Measurements from ENCODE around the gene REXO1.

The REXO1 gene

GRCh38 chr19:1859331-1859781 is 11.1 kb upstream of the REXO1 start:
- DNase-seq = no peak

- DNase-seq = no peak
Measured at GRCh38 chr19:1858412-1859081, 10.3 kb upstream of the REXO1 start.

- no peak for DNase-seq
Measured at GRCh38 chr19:1857648-1858326, 9.5 kb upstream of the REXO1 start.

GRCh38 chr19:1856698-1857603 is 8.7 kb upstream of the REXO1 start:
- DNase-seq = peak; percentile 46

- DNase-seq = no peak
Measured at GRCh38 chr19:1856345-1856697, 8.0 kb upstream of the REXO1 start.

- DNase-seq = peak; percentile 39
Measured at GRCh38 chr19:1855828-1856255, 7.6 kb upstream of the REXO1 start.

- peak; percentile 92 for DNase-seq
Measured at GRCh38 chr19:1855040-1855827, 7.0 kb upstream of the REXO1 start.

- no peak for DNase-seq
Measured at GRCh38 chr19:1854542-1855039, 6.3 kb upstream of the REXO1 start.

- no peak for DNase-seq
Measured at GRCh38 chr19:1854039-1854541, 5.8 kb upstream of the REXO1 start.

GRCh38 chr19:1853295-1854038 is 5.2 kb upstream of the REXO1 start:
- peak; percentile 85 for DNase-seq

GRCh38 chr19:1852581-1853128 is 4.4 kb upstream of the REXO1 start:
- DNase-seq = no peak

- DNase-seq = peak; percentile 68
Measured at GRCh38 chr19:1851654-1852580, 3.6 kb upstream of the REXO1 start.

- DNase-seq = no peak
Measured at GRCh38 chr19:1850809-1851653, 2.7 kb upstream of the REXO1 start.

GRCh38 chr19:1849886-1850398 is 1.7 kb upstream of the REXO1 start:
- no peak for DNase-seq

GRCh38 chr19:1849132-1849474 is 820 bp upstream of the REXO1 start:
- DNase-seq = no peak

GRCh38 chr19:1847684-1848398 is 442 bp downstream of the REXO1 start:
- no peak for DNase-seq

GRCh38 chr19:1847348-1847683 is 967 bp downstream of the REXO1 start:
- no peak for DNase-seq

- no peak for DNase-seq
Measured at GRCh38 chr19:1846517-1847204, 1.6 kb downstream of the REXO1 start.
